ENCODE data around the gene SIGLEC12.

Gene SIGLEC12

GRCh38 chr19:51541458-51542357 lies 40.1 kb upstream of the SIGLEC12 start:
- no peaks in the 10 kb centered on the region for H3K36me3 ChIP-seq (ENCODE audit: control insufficient read depth, insufficient read depth, low read length, severe bottlenecking)
- DNase-seq (ENCODE audit: low read depth): no peak
- H3K4me3 ChIP-seq (ENCODE audit: low read length): no peak overlapping the region
- peaks cover 11% of the 10 kb centered on the region for H3K27me3 ChIP-seq (replicated peaks; ENCODE audit: control insufficient read depth, insufficient read depth, low read length)
- no peak overlapping the region for H3K9ac ChIP-seq (ENCODE audit: low read length)
- no peaks in the 10 kb centered on the region for H3K9me3 ChIP-seq (ENCODE audit: control insufficient read depth, low read length)
- no peaks in the 10 kb centered on the region for H3K4me1 ChIP-seq (ENCODE audit: control insufficient read depth, insufficient read depth, low read length)

DNA sequence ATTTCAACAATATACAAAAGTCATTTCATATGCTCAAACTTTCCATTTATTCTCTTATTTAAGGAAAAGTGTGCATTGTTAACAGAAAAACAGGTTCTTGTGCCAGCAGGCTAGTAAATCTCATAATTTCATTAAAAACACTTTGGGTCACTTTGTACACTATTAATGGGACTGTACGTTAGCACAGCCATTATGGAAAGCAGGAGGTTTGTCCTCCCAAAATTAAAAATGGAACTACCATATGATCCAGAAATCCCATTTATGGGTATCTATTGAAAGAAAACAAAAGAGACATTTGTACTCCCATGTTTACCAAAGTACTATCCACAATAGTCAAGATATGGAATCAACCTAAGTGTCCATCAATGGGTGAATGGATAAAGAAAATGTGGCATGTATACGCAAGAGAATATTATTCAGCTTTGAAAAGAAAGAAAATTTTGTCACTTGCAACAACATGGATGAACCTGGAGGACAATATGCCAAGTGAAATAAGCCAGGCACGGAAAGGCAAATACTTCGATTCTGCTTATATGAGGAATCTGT lies 38.3 kb upstream of the SIGLEC12 start:
- no peak for DNase-seq (ENCODE audit: low read depth)
- Histone ChIP-seq H3K36me3 (ENCODE audit: control insufficient read depth, insufficient read depth, low read length, severe bottlenecking) (no peaks in the 10 kb centered on the region), H3K4me3 (ENCODE audit: low read length) (no peak overlapping the region)

GRCh38 chr19:51535535-51535934 lies 33.9 kb upstream of the SIGLEC12 start:
- Histone ChIP-seq H3K27me3 (replicated peaks; ENCODE audit: control insufficient read depth, insufficient read depth, low read length) (peaks cover 19% of the 10 kb centered on the region), H3K36me3 (ENCODE audit: control insufficient read depth, insufficient read depth, low read length, severe bottlenecking) (no peaks in the 10 kb centered on the region), H3K4me1 (ENCODE audit: control insufficient read depth, insufficient read depth, low read length) (no peaks in the 10 kb centered on the region), H3K4me3 (ENCODE audit: low read length) (no peak overlapping the region), H3K9me3 (ENCODE audit: control insufficient read depth, low read length) (peaks cover 6% of the 10 kb centered on the region), H3K9ac (ENCODE audit: low read length) (no peak overlapping the region)
- no peak for DNase-seq (ENCODE audit: low read depth)

More for the DNA sequence above, 38.3 kb upstream of the SIGLEC12 start:
- peaks cover 11% of the 10 kb centered on the region for H3K27me3 ChIP-seq (replicated peaks; ENCODE audit: control insufficient read depth, insufficient read depth, low read length)
- H3K9me3 ChIP-seq (ENCODE audit: control insufficient read depth, low read length): peaks cover 6% of the 10 kb centered on the region
- H3K9ac ChIP-seq (ENCODE audit: low read length): no peak overlapping the region
- no peaks in the 10 kb centered on the region for H3K4me1 ChIP-seq (ENCODE audit: control insufficient read depth, insufficient read depth, low read length)

- H3K9me3 ChIP-seq (ENCODE audit: control insufficient read depth, low read length): peaks cover 6% of the 10 kb centered on the region
- no peak within 1 kb of the TSS for H3K9ac ChIP-seq (ENCODE audit: low read length)
- H3K4me1 ChIP-seq (ENCODE audit: control insufficient read depth, insufficient read depth, low read length): no peaks in the 10 kb centered on the region
- no peak within 1 kb of the TSS for H3K4me3 ChIP-seq (ENCODE audit: low read length)
- no peaks in the 10 kb centered on the region for H3K36me3 ChIP-seq (ENCODE audit: control insufficient read depth, insufficient read depth, low read length, severe bottlenecking)
- DNase-seq (ENCODE audit: low read depth): no peak
- peaks cover 16% of the 10 kb centered on the region for H3K27me3 ChIP-seq (replicated peaks; ENCODE audit: control insufficient read depth, insufficient read depth, low read length)
Measured at GRCh38 chr19:51531349-51532315, 30.0 kb upstream of the SIGLEC12 start, which contains the start of gene SIGLEC6. Gene SIGLEC6, minus strand, starts transcription at chr19:51531670. Its CDS starts 22 bp downstream, at chr19:51531648.

GRCh38 chr19:51530616-51531015 lies 29.0 kb upstream of the SIGLEC12 start:
- H3K27me3 ChIP-seq (replicated peaks; ENCODE audit: control insufficient read depth, insufficient read depth, low read length): peaks cover 16% of the 10 kb centered on the region
- DNase-seq (ENCODE audit: low read depth): no peak

DNA sequence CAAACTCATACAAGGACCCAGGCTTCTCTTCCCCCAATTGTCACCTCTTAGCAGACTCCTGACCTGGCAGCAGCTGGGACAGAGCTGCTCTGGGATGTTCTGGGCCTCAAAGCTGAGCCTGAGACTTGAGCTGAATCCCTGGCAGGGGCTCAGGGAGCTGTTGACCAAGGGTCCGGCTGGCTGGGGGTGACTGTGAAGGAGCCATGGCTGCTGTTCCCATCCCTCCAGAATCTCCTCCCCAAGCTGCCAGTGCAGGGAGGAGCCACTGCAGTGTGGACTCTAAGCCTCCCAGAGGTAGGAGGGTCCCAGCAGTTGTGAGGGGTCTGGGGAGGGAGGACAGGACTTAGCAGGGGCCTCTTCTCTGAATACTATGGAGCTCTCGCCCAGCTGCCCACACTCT lies 27.7 kb upstream of the SIGLEC12 start:
- peaks cover 2% of the 10 kb centered on the region for H3K9me3 ChIP-seq (ENCODE audit: control insufficient read depth, low read length)
- H3K27me3 ChIP-seq (replicated peaks; ENCODE audit: control insufficient read depth, insufficient read depth, low read length): peaks cover 16% of the 10 kb centered on the region
- no peaks in the 10 kb centered on the region for H3K4me1 ChIP-seq (ENCODE audit: control insufficient read depth, insufficient read depth, low read length)
- no peak for DNase-seq (ENCODE audit: low read depth)
- H3K9ac ChIP-seq (ENCODE audit: low read length): no peak overlapping the region
- H3K36me3 ChIP-seq (ENCODE audit: control insufficient read depth, insufficient read depth, low read length, severe bottlenecking): no peaks in the 10 kb centered on the region
- no peak overlapping the region for H3K4me3 ChIP-seq (ENCODE audit: low read length)

More at GRCh38 chr19:51530616-51531015, 29.0 kb upstream of the SIGLEC12 start:
- Histone ChIP-seq H3K4me1 (ENCODE audit: control insufficient read depth, insufficient read depth, low read length) (no peaks in the 10 kb centered on the region), H3K4me3 (ENCODE audit: low read length) (no peak overlapping the region), H3K9me3 (ENCODE audit: control insufficient read depth, low read length) (peaks cover 3% of the 10 kb centered on the region), H3K9ac (ENCODE audit: low read length) (no peak overlapping the region), H3K36me3 (ENCODE audit: control insufficient read depth, insufficient read depth, low read length, severe bottlenecking) (no peaks in the 10 kb centered on the region)

- H3K9me3 ChIP-seq (ENCODE audit: control insufficient read depth, low read length): peaks cover 6% of the 10 kb centered on the region
- no peaks in the 10 kb centered on the region for H3K36me3 ChIP-seq (ENCODE audit: control insufficient read depth, insufficient read depth, low read length, severe bottlenecking)
- no peak overlapping the region for H3K9ac ChIP-seq (ENCODE audit: low read length)
- H3K4me3 ChIP-seq (ENCODE audit: low read length): no peak overlapping the region
- peaks cover 6% of the 10 kb centered on the region for H3K27me3 ChIP-seq (replicated peaks; ENCODE audit: control insufficient read depth, insufficient read depth, low read length)
- H3K4me1 ChIP-seq (ENCODE audit: control insufficient read depth, insufficient read depth, low read length): no peaks in the 10 kb centered on the region
- no peak for DNase-seq (ENCODE audit: low read depth)
Measured at GRCh38 chr19:51525651-51526050, 24.1 kb upstream of the SIGLEC12 start.

DNA sequence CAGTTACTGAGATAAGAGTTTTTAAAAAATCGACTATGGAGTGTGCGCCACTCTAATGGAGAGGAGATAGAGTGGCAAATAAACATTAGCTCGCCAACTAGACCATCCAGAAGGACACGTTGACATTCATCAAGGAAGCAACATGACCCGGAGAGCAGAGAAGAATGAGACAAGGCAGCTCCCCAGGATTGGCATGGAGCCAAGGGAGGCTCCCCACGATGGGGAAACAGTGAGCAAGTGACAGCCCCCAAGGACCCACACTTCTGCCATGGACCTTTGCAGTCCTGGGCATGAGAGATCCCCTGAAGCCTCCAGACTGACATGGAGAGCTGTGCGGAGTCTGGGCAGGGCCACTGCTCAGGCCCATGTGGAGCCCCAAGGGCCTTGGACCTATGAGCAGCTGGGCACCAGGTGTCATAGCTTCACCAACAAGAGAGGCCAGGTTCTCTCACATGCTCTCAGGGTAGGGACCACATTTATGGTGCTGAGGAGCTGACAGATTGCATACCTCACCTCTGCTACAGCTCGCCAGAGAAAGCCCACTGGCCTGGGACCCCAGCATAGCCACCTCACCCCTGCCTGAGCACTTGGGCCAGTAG lies 23.2 kb upstream of the SIGLEC12 start:
- no peak overlapping the region for H3K9ac ChIP-seq (ENCODE audit: low read length)
- H3K9me3 ChIP-seq (ENCODE audit: control insufficient read depth, low read length): peaks cover 6% of the 10 kb centered on the region
- H3K27me3 ChIP-seq (replicated peaks; ENCODE audit: control insufficient read depth, insufficient read depth, low read length): peaks cover 6% of the 10 kb centered on the region
- H3K4me3 ChIP-seq (ENCODE audit: low read length): no peak overlapping the region
- no peaks in the 10 kb centered on the region for H3K4me1 ChIP-seq (ENCODE audit: control insufficient read depth, insufficient read depth, low read length)
- H3K36me3 ChIP-seq (ENCODE audit: control insufficient read depth, insufficient read depth, low read length, severe bottlenecking): no peaks in the 10 kb centered on the region
- no peak for DNase-seq (ENCODE audit: low read depth)

GRCh38 chr19:51521781-51522180 lies 20.2 kb upstream of the SIGLEC12 start:
- Histone ChIP-seq H3K9ac (ENCODE audit: low read length) (no peak overlapping the region), H3K4me3 (ENCODE audit: low read length) (no peak overlapping the region), H3K27me3 (replicated peaks; ENCODE audit: control insufficient read depth, insufficient read depth, low read length) (peaks cover 3% of the 10 kb centered on the region), H3K9me3 (ENCODE audit: control insufficient read depth, low read length) (peaks cover 14% of the 10 kb centered on the region), H3K36me3 (ENCODE audit: control insufficient read depth, insufficient read depth, low read length, severe bottlenecking) (no peaks in the 10 kb centered on the region), H3K4me1 (ENCODE audit: control insufficient read depth, insufficient read depth, low read length) (no peaks in the 10 kb centered on the region)
- no peak for DNase-seq (ENCODE audit: low read depth)

- DNase-seq (ENCODE audit: low read depth): no peak
- Histone ChIP-seq H3K9ac (ENCODE audit: low read length) (no peak overlapping the region), H3K4me3 (ENCODE audit: low read length) (no peak overlapping the region), H3K9me3 (ENCODE audit: control insufficient read depth, low read length) (peaks cover 14% of the 10 kb centered on the region), H3K36me3 (ENCODE audit: control insufficient read depth, insufficient read depth, low read length, severe bottlenecking) (no peaks in the 10 kb centered on the region), H3K4me1 (ENCODE audit: control insufficient read depth, insufficient read depth, low read length) (no peaks in the 10 kb centered on the region), H3K27me3 (replicated peaks; ENCODE audit: control insufficient read depth, insufficient read depth, low read length) (peaks cover 3% of the 10 kb centered on the region)
Measured at GRCh38 chr19:51521357-51521756, 19.8 kb upstream of the SIGLEC12 start.

Data from adipocyte (in vitro differentiated cells).